H9 (cell line): ENCODE measurements around the gene TADA3. TPM values are rescaled to one million over a fixed set of nuclear protein-coding genes. Genes with fewer than 3 reads are reported as not detected.

Source experiments
- DNase-seq: peaks from one replicate; pipeline ENCODE4 v3.0.0-alpha.2; 2017
- H2AFZ ChIP-seq: one replicate; pipeline ENCODE4 v1.6.1; 2013; ENCODE audit warnings: mild to moderate bottlenecking, low read length, control low read depth, moderate library complexity
- H2AK5ac ChIP-seq: 2 replicates; pipeline ENCODE4 v1.6.1; 2013; ENCODE audit warnings: low read length, control low read depth, mixed read lengths; ENCODE audit not compliant: insufficient read length
- H2BK120ac ChIP-seq: one replicate; pipeline ENCODE4 v1.6.1; 2013; ENCODE audit warnings: low read depth, mild to moderate bottlenecking, low read length, control low read depth, inconsistent platforms; ENCODE audit not compliant: poor library complexity, severe bottlenecking
- H2BK12ac ChIP-seq: 2 replicates; pipeline ENCODE4 v1.6.1; 2013; ENCODE audit warnings: low read length, control low read depth, mixed read lengths, low read depth; ENCODE audit not compliant: insufficient read length
- H2BK15ac ChIP-seq: 2 replicates; pipeline ENCODE4 v1.6.1; 2013; ENCODE audit warnings: low read depth, low read length, control low read depth
- H2BK20ac ChIP-seq: one replicate; pipeline ENCODE4 v1.6.1; 2013; ENCODE audit warnings: low read depth, mild to moderate bottlenecking, low read length, control low read depth, inconsistent platforms; ENCODE audit not compliant: poor library complexity, severe bottlenecking
- H2BK5ac ChIP-seq: 2 replicates; pipeline ENCODE4 v1.6.1; 2013; ENCODE audit warnings: low read length, control low read depth, mixed read lengths; ENCODE audit not compliant: insufficient read length
- H3K14ac ChIP-seq: 2 replicates; pipeline ENCODE4 v1.6.1; 2013; ENCODE audit warnings: low read length, control low read depth; ENCODE audit not compliant: insufficient read depth
- H3K18ac ChIP-seq: 2 replicates; pipeline ENCODE4 v1.6.1; 2013; ENCODE audit warnings: low read depth, mild to moderate bottlenecking, mixed read lengths, low read length, control low read depth; ENCODE audit not compliant: insufficient read length
- H3K23ac ChIP-seq: 2 replicates; pipeline ENCODE4 v1.6.1; 2013; ENCODE audit warnings: low read length, control low read depth, mixed read lengths, low read depth; ENCODE audit not compliant: insufficient read length
- H3K23me2 ChIP-seq: 2 replicates; pipeline ENCODE4 v1.6.1; 2013; ENCODE audit warnings: low read depth, mild to moderate bottlenecking, mixed read lengths, low read length, control low read depth; ENCODE audit not compliant: insufficient read length, poor library complexity, severe bottlenecking
- H3K27ac ChIP-seq: 2 replicates; pipeline ENCODE4 v1.5.1; 2013; ENCODE audit warnings: low read length, control low read depth, mixed read lengths, low read depth; ENCODE audit not compliant: insufficient read length
- H3K27me3 ChIP-seq: 2 replicates; pipeline ENCODE4 v1.6.1; 2013; ENCODE audit warnings: low read length, control low read depth, inconsistent platforms; ENCODE audit not compliant: insufficient read depth
- H3K4ac ChIP-seq: 2 replicates; pipeline ENCODE4 v1.6.1; 2013; ENCODE audit warnings: low read depth, mild to moderate bottlenecking, control low read depth, inconsistent platforms, low read length, moderate library complexity
- H3K4me1 ChIP-seq: 2 replicates; pipeline ENCODE4 v1.6.1; 2013; ENCODE audit warnings: low read length, control low read depth, inconsistent platforms; ENCODE audit not compliant: insufficient read depth
- H3K4me2 ChIP-seq: 2 replicates; pipeline ENCODE4 v1.6.1; 2013; ENCODE audit warnings: low read length, control low read depth, mixed read lengths; ENCODE audit not compliant: insufficient read length, insufficient read depth
- H3K56ac ChIP-seq: 2 replicates; pipeline ENCODE4 v1.6.1; 2013; ENCODE audit warnings: low read depth, mild to moderate bottlenecking, mixed read lengths, low read length, control low read depth; ENCODE audit not compliant: insufficient read length
- H3K79me1 ChIP-seq: 2 replicates; pipeline ENCODE4 v1.6.1; 2013; ENCODE audit warnings: low read depth, mild to moderate bottlenecking, moderate library complexity, low read length, control low read depth, inconsistent platforms; ENCODE audit not compliant: insufficient read depth, poor library complexity, severe bottlenecking
- H3K79me2 ChIP-seq: 2 replicates; pipeline ENCODE4 v1.6.1; 2013; ENCODE audit warnings: low read length, control low read depth, inconsistent platforms; ENCODE audit not compliant: insufficient read depth
- H3K9ac ChIP-seq: 2 replicates; pipeline ENCODE4 v1.6.1; 2013; ENCODE audit warnings: low read length, control low read depth, mixed read lengths; ENCODE audit not compliant: insufficient read length; ENCODE audit errors: extremely low read depth
- H3K9me3 ChIP-seq: one replicate; pipeline ENCODE4 v1.6.1; 2013; ENCODE audit warnings: low read depth, low read length, inconsistent platforms; ENCODE audit not compliant: control insufficient read depth
- H3T11ph ChIP-seq: one replicate; pipeline ENCODE4 v1.6.1; 2013; ENCODE audit warnings: mild to moderate bottlenecking, low read length, control low read depth, inconsistent platforms
- H4K20me1 ChIP-seq: one replicate; pipeline ENCODE4 v1.6.1; 2013; ENCODE audit not compliant: control insufficient read depth, insufficient read length, insufficient read depth
- H4K5ac ChIP-seq: 2 replicates; pipeline ENCODE4 v1.6.1; 2013; ENCODE audit warnings: low read depth, mild to moderate bottlenecking, mixed read lengths, low read length, control low read depth; ENCODE audit not compliant: insufficient read length
- H4K8ac ChIP-seq: replicated peaks from 2 replicates; pipeline ENCODE4 v1.6.1; 2013; ENCODE audit warnings: low read length, control low read depth, mixed read lengths, low read depth; ENCODE audit not compliant: insufficient read length
- H4K91ac ChIP-seq: 2 replicates; pipeline ENCODE4 v1.6.1; 2013; ENCODE audit warnings: low read depth, mild to moderate bottlenecking, moderate library complexity, mixed read lengths, low read length, control low read depth; ENCODE audit not compliant: insufficient read length
- H3K27ac Mint-ChIP-seq, 3 experiments: 2 replicates in 2 of 3; 3 replicates in 1 of 3; pipeline ENCODE4 v1.8.0; 2020 to 2021; ENCODE audit warnings: mixed read lengths in 3 of 3, mild to moderate bottlenecking in 1 of 3, moderate library complexity in 1 of 3
- H3K27me3 Mint-ChIP-seq: 2 replicates; pipeline ENCODE4 v1.8.0; 2021; ENCODE audit warnings: low read depth, mild to moderate bottlenecking, moderate library complexity, mixed read lengths
- H3K36me3 Mint-ChIP-seq, 3 experiments: 2 replicates in 2 of 3; 3 replicates in 1 of 3; pipeline ENCODE4 v1.8.0; 2020 to 2021; ENCODE audit warnings: low read depth in 3 of 3, mixed read lengths in 3 of 3; ENCODE audit not compliant: insufficient read depth in 1 of 3
- H3K4me1 Mint-ChIP-seq, 2 experiments: 2 replicates each; pipeline ENCODE4 v1.8.0; 2020; ENCODE audit warnings: mixed read lengths in 2 of 2
- H3K4me3 Mint-ChIP-seq, 2 experiments: 2 replicates in 1 of 2; 3 replicates in 1 of 2; pipeline ENCODE4 v1.8.0; 2020 to 2021; ENCODE audit warnings: mild to moderate bottlenecking in 2 of 2, mixed read lengths in 2 of 2, moderate library complexity in 1 of 2
- H3K9me3 Mint-ChIP-seq, 2 experiments: 2 replicates in 1 of 2; 3 replicates in 1 of 2; pipeline ENCODE4 v1.8.0; 2020; ENCODE audit warnings: mild to moderate bottlenecking in 2 of 2, mixed read lengths in 2 of 2, moderate library complexity in 1 of 2
- CTCF ChIP-seq: fragments of 200-600 bp; sonication (generic); conservative IDR thresholded peaks from 3 replicates; pipeline ENCODE4 v1.8.0; 2021; ENCODE audit warnings: antibody characterized with exemption, mild to moderate bottlenecking
- WGBS: extraction: QIAGEN DNeasy Blood & Tissue Kit; methylation state at CpG from one replicate; pipeline ENCODE4 v1.1.7; 2013; ENCODE audit warnings: missing lambda C conversion rate, low lambda C conversion rate, mixed read lengths; ENCODE audit not compliant: insufficient read length; ENCODE audit errors: extremely low coverage; 5-methylcytosine and 5-hydroxymethylcytosine counted together
- total RNA-seq: library from RNA; stranded (reverse); gene quantifications from 2 replicates; pipeline ENCODE4 v1.2.1, GENCODE V29; 2021

The TADA3 gene
- total RNA-seq, 1 experiment from 2014 or later = 49.8 TPM

- Histone ChIP-seq H3K23me2 (no peaks in the 10 kb centered on the region), H3K18ac (no peak overlapping the region), H4K8ac (no peak overlapping the region), H3K79me1 (no peaks in the 10 kb centered on the region), H3K79me2 (no peaks in the 10 kb centered on the region), H3K27ac (no peak overlapping the region), H3K9ac (no peak overlapping the region), H3K56ac (no peak overlapping the region), H3K27me3 (no peaks in the 10 kb centered on the region), H2BK20ac (no peak overlapping the region), H3K4me1 (no peaks in the 10 kb centered on the region), H4K20me1 (no peaks in the 10 kb centered on the region), H2BK120ac (no peak overlapping the region), H2BK5ac (no peak overlapping the region), H3K23ac (no peak overlapping the region), H2BK15ac (no peak overlapping the region), H2AFZ (no peak overlapping the region), H2AK5ac (no peak overlapping the region), H2BK12ac (no peak overlapping the region), H4K91ac (no peak overlapping the region), H3K9me3 (no peaks in the 10 kb centered on the region), H3T11ph (no peak overlapping the region), H3K4ac (no peak overlapping the region), H3K14ac (no peak overlapping the region), H4K5ac (no peak overlapping the region), H3K4me2 (no peak overlapping the region)
- TF ChIP-seq CTCF = no peak
- no peaks in the 10 kb centered on the region for H3K27me3 Mint-ChIP-seq
- H3K9me3 Mint-ChIP-seq = no peaks in the 10 kb centered on the region
- no peak overlapping the region for H3K27ac Mint-ChIP-seq
- 0 out of 4 replicates have a peak, but pooled peaks cover 0 to 3% of the 10 kb centered on the region in 2 experiments for H3K4me1 Mint-ChIP-seq
- H3K36me3 Mint-ChIP-seq = peaks cover 2 to 25% (median 13%) of the 10 kb centered on the region in 3 experiments
- no peak overlapping the region for H3K4me3 Mint-ChIP-seq
- no peak for DNase-seq
- WGBS = no CpG with 5 or more reads among the region's 9 CpGs
Measured at GRCh38 chr3:9833078-9833477, 40.8 kb upstream of the TADA3 start.
